ENCODE measurements around the gene TBCK.

Gene TBCK

GRCh38 chr4:106109929-106110328 lies 206.1 kb downstream of the TBCK start:
- no peak for DNase-seq

- no peak for DNase-seq
These were observed 210.3 kb downstream of the TBCK start for GRCh38 chr4:106105697-106106096.

GRCh38 chr4:106104276-106104675 lies 211.7 kb downstream of the TBCK start:
- no peak for DNase-seq

- DNase-seq = no peak
These were observed 219.6 kb downstream of the TBCK start for GRCh38 chr4:106096454-106096853.

GRCh38 chr4:106095408-106095807 lies 220.6 kb downstream of the TBCK start:
- DNase-seq = no peak

- no peak for DNase-seq
These were observed 223.5 kb downstream of the TBCK start for GRCh38 chr4:106092361-106093040.

GRCh38 chr4:106090826-106091225 lies 225.2 kb downstream of the TBCK start:
- no peak for DNase-seq

- DNase-seq = no peak
These were observed 232.9 kb downstream of the TBCK start for GRCh38 chr4:106083065-106083464.

GRCh38 chr4:106080376-106080775 lies 235.6 kb downstream of the TBCK start:
- DNase-seq = no peak

GRCh38 chr4:106079616-106080015 lies 236.4 kb downstream of the TBCK start:
- DNase-seq = no peak

- DNase-seq = no peak
These were observed 251.0 kb downstream of the TBCK start for GRCh38 chr4:106065018-106065417.

GRCh38 chr4:106063009-106063408 lies 253.0 kb downstream of the TBCK start:
- no peak for DNase-seq

- no peak for DNase-seq
These were observed 253.5 kb downstream of the TBCK start for GRCh38 chr4:106062452-106062875.

GRCh38 chr4:106058921-106059320 lies 257.1 kb downstream of the TBCK start:
- DNase-seq = no peak

GRCh38 chr4:106056914-106057313 lies 259.1 kb downstream of the TBCK start:
- DNase-seq = no peak

- DNase-seq = no peak
These were observed 264.5 kb downstream of the TBCK start for GRCh38 chr4:106051514-106051913.

GRCh38 chr4:106049490-106049889 lies 266.5 kb downstream of the TBCK start:
- DNase-seq = no peak

GRCh38 chr4:106048250-106048971 lies 267.6 kb downstream of the TBCK start:
- DNase-seq = no peak

GRCh38 chr4:106046083-106046482 lies 269.9 kb downstream of the TBCK start:
- DNase-seq = no peak

GRCh38 chr4:106041294-106042002 lies 274.6 kb downstream of the TBCK start:
- DNase-seq = no peak

- no peak for DNase-seq
These were observed 276.2 kb downstream of the TBCK start for GRCh38 chr4:106039796-106040195.

GRCh38 chr4:106038908-106039307 lies 277.1 kb downstream of the TBCK start:
- DNase-seq = no peak

- DNase-seq = no peak
These were observed 278.0 kb downstream of the TBCK start for GRCh38 chr4:106038012-106038411.

GRCh38 chr4:106036848-106037247 lies 279.2 kb downstream of the TBCK start:
- no peak for DNase-seq
